Brain microvascular endothelial cell (primary cell): ENCODE data around the gene CMBL.
"Not testable (repeated sequence)": the region's sequence is repeated elsewhere in the genome, so short reads cannot be mapped to it uniquely, and the experiment has no call there.

Source experiments
- DNase-seq: peaks from one replicate; pipeline ENCODE4 v3.0.0-alpha.2; 2020
- H3K27ac ChIP-seq: fragments of 250-450 bp; sonication (Bioruptor Pico); 2 replicates; pipeline ENCODE4 v1.5.1; 2020; ENCODE audit warnings: mild to moderate bottlenecking, moderate library complexity
- H3K27me3 ChIP-seq: fragments of 250-450 bp; sonication (Bioruptor Pico); replicated peaks from 2 replicates; pipeline ENCODE4 v1.5.1; 2020; ENCODE audit warnings: mild to moderate bottlenecking
- H3K36me3 ChIP-seq: fragments of 250-450 bp; sonication (Bioruptor Pico); replicated peaks from 2 replicates; pipeline ENCODE4 v1.5.1; 2020; ENCODE audit warnings: mild to moderate bottlenecking
- H3K4me3 ChIP-seq: 2 replicates; pipeline ENCODE4 v1.5.1; 2011; ENCODE audit warnings: low read depth, mild to moderate bottlenecking, control low read depth, low read length, moderate library complexity
- in situ Hi-C: cut with HindIII; loops from 2 replicates; pipeline ENCODE4 v1.10.0; 2017; ENCODE audit warnings: low sequenced_read_pairs, low pct_ligation_motif_present
- TF ChIP-seq, protein P1 (sequence below): IDR thresholded peaks from 2 replicates; pipeline ENCODE4 v1.5.1; 2011; ENCODE audit warnings: low read depth, mild to moderate bottlenecking, moderate library complexity, low read length, control low read depth, inconsistent platforms; ENCODE audit errors: missing control alignments

Gene CMBL

DNA sequence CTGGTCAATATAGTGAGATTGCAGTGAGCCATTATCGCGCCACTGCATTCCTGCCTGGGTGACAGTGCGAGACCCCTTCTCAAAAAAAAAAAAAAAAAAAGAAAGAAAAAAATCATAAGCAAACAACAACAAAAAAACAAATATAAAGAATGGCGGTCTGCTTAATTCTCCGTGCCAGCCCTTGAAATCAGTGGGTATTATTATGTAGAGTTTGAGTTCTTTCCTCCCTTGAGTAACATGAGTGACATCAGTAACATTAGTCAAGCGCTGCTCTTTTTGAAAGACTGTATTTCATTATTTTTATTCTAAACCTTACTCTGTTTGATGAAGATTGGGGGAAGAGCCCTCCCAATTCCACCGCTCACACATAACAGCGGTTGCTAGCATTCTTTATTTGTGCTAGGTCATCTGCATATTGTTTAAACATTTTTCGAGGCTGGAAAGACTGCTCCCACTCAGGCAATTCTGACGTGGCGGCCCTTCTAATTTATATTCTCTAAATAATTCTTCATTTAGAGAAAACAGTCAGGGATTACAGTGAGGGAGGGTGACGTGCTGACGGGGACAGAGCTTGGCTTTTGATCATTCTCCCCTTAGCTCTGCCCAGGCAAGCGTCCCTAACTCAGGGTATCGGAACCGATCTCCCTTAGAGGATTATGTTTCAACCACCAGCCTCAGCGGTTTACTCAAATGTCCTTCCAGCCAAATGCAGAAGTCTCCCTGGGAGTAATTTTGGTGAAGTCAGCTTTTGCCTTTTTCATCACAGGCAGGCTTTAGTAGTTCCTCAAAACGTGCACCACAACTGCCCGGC lies 44.9 kb upstream of the CMBL start:
- H3K36me3 ChIP-seq = no peaks in the 10 kb centered on the region
- peak overlapping the region; percentile 93 for H3K27ac ChIP-seq
- peak overlapping the region; percentile 84 for H3K4me3 ChIP-seq
- in situ Hi-C loops = no loop called here
- peak; percentile 36 for DNase-seq
- TF ChIP-seq, protein P1, sequence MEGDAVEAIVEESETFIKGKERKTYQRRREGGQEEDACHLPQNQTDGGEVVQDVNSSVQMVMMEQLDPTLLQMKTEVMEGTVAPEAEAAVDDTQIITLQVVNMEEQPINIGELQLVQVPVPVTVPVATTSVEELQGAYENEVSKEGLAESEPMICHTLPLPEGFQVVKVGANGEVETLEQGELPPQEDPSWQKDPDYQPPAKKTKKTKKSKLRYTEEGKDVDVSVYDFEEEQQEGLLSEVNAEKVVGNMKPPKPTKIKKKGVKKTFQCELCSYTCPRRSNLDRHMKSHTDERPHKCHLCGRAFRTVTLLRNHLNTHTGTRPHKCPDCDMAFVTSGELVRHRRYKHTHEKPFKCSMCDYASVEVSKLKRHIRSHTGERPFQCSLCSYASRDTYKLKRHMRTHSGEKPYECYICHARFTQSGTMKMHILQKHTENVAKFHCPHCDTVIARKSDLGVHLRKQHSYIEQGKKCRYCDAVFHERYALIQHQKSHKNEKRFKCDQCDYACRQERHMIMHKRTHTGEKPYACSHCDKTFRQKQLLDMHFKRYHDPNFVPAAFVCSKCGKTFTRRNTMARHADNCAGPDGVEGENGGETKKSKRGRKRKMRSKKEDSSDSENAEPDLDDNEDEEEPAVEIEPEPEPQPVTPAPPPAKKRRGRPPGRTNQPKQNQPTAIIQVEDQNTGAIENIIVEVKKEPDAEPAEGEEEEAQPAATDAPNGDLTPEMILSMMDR = no peak
- H3K27me3 ChIP-seq = no peaks in the 10 kb centered on the region

DNA sequence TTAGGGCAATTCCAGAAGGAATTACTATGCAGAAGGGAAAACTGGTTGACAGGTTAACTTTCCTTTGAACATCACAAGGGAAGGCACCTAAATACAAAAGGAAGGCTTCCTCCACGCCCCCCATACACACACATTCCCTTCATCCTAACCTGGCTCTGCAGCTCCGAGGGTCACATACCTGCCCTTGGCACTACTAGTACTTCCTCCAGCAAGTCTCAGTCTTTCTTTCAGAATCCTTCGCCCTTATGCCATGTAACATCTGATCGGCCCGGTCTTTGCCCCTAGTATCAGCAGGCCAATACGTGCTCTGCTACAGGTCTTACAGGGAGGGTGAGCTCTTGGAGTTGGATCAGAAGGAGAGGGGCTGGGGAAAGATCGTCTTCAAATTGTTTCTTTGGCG lies 44.2 kb upstream of the CMBL start:
- TF ChIP-seq, protein P1 = no peak
- in situ Hi-C loops = no loop called here
- DNase-seq = no peak
- H3K27me3 ChIP-seq = no peaks in the 10 kb centered on the region
- H3K4me3 ChIP-seq = no peak overlapping the region
- H3K36me3 ChIP-seq = no peaks in the 10 kb centered on the region
- H3K27ac ChIP-seq = no peak overlapping the region

DNA sequence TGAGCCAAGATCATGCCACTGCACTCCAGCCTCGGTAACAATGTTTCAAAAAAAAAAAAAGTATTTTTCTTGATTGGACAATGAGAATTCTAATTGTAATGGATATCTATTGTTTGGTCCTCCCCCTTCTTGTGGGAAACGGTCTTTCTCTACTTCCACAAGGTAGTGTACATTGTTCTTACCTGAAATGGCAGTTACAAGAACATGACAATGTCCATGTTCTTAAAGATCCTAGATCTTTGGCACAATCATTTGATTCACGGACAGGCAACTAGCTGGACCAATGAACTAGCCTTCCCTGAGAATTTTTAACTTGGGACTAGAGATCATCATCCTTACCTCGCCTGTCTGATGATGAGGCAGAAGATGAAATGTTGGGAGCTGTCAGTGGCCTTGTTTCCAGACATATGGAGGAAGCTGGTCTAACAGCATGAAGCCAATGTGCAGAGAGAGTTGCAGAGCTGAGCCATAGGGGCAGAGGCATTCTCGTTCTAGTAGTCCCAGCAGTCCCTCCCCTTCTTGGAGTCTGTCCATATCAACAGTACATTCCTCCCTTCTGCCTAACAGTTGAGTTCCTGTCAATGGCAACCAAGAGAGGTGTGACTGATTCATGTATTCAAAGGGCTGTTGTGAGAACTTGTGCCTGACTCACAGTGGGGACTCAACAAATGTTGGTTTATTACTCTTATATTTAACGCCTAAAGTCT lies 43.6 kb upstream of the CMBL start:
- TF ChIP-seq, protein P1 = no peak
- Histone ChIP-seq H3K36me3 (no peaks in the 10 kb centered on the region), H3K4me3 (no peak overlapping the region), H3K27ac (no peak overlapping the region), H3K27me3 (no peaks in the 10 kb centered on the region)
- DNase-seq = peak; percentile 90
- in situ Hi-C loops = no loop called here

DNA sequence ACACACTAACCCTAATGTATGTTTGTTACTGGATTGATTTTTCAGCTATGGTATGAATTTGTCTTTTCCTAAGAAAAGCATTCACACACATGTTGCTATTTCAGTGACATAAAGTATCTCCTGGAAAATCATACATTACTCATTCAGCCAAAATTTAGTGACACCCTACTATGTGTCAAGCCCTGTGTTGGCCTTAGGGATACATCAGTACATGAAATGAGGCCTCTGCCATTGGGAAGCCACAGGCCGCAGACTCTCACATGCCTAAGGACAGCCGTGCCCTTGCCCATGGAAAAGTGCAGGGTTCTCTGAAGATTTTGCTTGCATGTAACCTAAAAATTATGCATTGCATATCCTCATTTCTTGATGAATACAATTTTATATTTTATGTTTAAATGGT lies 40.6 kb upstream of the CMBL start:
- DNase-seq = no peak
- Histone ChIP-seq H3K27ac (no peak overlapping the region), H3K4me3 (no peak overlapping the region), H3K27me3 (no peaks in the 10 kb centered on the region), H3K36me3 (no peaks in the 10 kb centered on the region)
- TF ChIP-seq, protein P1 = no peak
- in situ Hi-C loops = no loop called here

DNA sequence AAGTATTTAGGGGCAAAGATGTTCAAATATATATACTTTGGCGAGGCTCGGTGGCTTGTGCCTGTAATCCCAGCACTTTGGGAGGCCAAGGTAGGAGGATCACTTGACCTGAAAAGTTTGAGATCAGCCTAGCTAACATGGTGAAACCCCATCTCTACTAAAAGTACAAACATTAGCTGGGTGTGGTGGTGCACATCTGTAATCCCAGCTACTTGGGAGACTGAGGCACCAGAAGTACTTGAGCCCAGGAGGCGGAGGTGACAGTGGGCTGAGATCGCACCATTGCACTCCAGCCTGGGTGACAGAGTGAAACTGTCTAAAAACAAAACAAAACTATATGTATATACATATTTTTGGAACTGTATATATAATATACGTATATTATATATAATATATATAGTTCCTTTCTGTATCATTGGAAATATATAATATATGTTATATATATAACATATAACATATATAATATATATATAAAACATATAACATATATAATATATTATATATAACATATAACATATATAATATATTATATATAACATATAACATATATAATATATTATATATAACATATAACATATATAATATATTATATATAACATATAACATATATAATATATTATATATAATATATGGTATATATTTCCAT lies 36.9 kb upstream of the CMBL start:
- in situ Hi-C loops, H3K36me3 ChIP-seq, H3K27ac ChIP-seq, DNase-seq, H3K27me3 ChIP-seq, H3K4me3 ChIP-seq: not testable (repeated sequence)

DNA sequence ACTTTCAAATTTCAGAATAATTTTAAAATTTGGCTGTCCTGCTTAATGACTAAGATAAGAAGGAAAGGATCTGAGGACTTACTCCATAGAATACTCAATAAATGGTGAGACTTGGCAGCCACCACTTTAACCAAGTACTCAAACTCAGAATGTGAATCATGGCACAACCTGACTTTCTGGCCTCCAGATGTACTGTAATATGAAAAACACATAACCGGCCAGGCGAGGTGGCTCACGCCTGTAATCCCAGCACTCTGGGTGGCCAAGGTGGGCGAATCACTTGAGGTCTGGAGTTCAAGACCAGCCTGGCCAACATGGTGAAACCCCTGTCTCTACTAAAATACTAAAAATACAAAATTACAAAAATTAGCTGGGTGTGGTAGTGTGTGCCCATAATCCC lies 35.8 kb upstream of the CMBL start:
- Histone ChIP-seq H3K36me3 (no peaks in the 10 kb centered on the region), H3K27me3 (no peaks in the 10 kb centered on the region), H3K4me3 (no peak overlapping the region), H3K27ac (no peak overlapping the region)
- in situ Hi-C loops = no loop called here
- no peak for DNase-seq
- TF ChIP-seq, protein P1 = no peak
